Vagina (tissue), 2 donors: ENCODE data around the gene USP7. TPM values are rescaled to one million over a fixed set of nuclear protein-coding genes. Genes with fewer than 3 reads are reported as not detected.

Experiments
- DNase-seq, 2 donors: peaks; one replicate each; pipeline ENCODE4 v3.0.0-alpha.2; 2017; ENCODE audit errors: extremely low spot score in 2 of 2
- H3K27ac ChIP-seq: fragments of 200-600 bp; sonication (generic); one replicate; pipeline ENCODE4 v1.5.1; 2019
- H3K27me3 ChIP-seq: fragments of 200-600 bp; sonication (generic); one replicate; pipeline ENCODE4 v1.5.1; 2019
- H3K36me3 ChIP-seq, 2 donors: fragments of 200-600 bp; sonication (generic); one replicate each; pipeline ENCODE4 v1.5.1; 2017 to 2019
- H3K4me1 ChIP-seq: fragments of 200-600 bp; sonication (generic); one replicate; pipeline ENCODE4 v1.5.1; 2019
- H3K4me3 ChIP-seq, 2 donors: fragments of 200-600 bp; sonication (generic); 1 replicate in 1 of 2; 2 replicates in 1 of 2; pipeline ENCODE4 v1.5.1; 2016 to 2019
- H3K9me3 ChIP-seq: fragments of 200-600 bp; sonication (generic); one replicate; pipeline ENCODE4 v1.5.1; 2019
- POLR2A ChIP-seq, 2 donors: fragments of 450-650 bp; IDR thresholded peaks; one replicate each; pipeline ENCODE4 v1.6.1; 2017; ENCODE audit warnings: antibody characterized with exemption in 2 of 2, mild to moderate bottlenecking in 2 of 2, moderate library complexity in 2 of 2
- POLR2AphosphoS5 ChIP-seq, 2 donors: sonication (generic); formaldehyde crosslinking; IDR thresholded peaks; one replicate each; pipeline ENCODE4 v1.9.0; 2017; ENCODE audit warnings: antibody characterized with exemption in 2 of 2, mild to moderate bottlenecking in 2 of 2, low read depth in 1 of 2; ENCODE audit not compliant: insufficient read depth in 1 of 2
- intact Hi-C: fragments of 100-400 bp; cut with DNase I; formaldehyde crosslinking; loops from one replicate; pipeline ENCODE4 v1.15.1; 2023
- total RNA-seq: library from RNA; depleted of rRNA; stranded (reverse); fragments of >200 nt; gene quantifications from one replicate; pipeline ENCODE4 v1.2.3, GENCODE V29; 2016
- TF ChIP-seq, protein P1 (sequence below), 3 experiments: fragments of 450-650 bp in 2 of 3; fragments of 200-600 bp in 1 of 3; sonication (generic) in 1 of 3; IDR thresholded peaks; one replicate each; pipeline ENCODE4 v1.5.1; 2017 to 2019; ENCODE audit warnings: antibody characterized with exemption in 3 of 3, mild to moderate bottlenecking in 2 of 3, moderate library complexity in 2 of 3

Gene USP7
- total RNA-seq, 1 donor from 2014 or later = 112 TPM

DNA sequence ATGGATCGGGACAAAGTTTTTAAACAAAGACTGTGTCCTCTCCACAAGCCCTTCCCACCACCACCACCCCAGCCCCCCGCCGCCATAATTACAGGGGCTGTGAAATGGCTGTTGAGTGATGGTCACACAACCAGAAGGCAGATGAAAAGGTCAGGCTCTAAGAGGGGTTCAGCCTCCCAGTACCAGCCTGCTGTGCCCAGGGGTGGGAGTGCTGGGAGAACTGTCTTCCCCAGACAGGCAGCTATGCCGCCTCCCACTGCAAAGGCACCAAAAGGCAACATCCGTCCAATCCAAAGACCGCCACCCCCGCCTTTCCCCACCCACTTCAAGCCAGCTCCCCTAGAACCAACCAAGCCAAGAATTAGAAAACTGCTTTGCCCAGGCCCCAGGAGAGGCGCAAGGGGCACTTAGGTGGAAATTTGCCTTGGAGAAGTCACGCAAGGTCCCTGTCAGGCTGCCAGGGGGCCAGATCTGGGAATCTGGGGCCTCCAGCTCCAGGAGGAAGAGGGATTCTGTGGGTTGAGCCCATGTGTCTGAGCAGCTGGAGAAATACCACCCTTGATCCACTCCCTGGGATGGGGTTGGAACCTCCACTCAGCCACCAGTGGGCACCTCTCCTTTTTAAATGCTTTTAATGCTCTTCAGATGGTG, 109.3 kb downstream of the USP7 start:
- H3K27ac ChIP-seq = no peak overlapping the region

DNA sequence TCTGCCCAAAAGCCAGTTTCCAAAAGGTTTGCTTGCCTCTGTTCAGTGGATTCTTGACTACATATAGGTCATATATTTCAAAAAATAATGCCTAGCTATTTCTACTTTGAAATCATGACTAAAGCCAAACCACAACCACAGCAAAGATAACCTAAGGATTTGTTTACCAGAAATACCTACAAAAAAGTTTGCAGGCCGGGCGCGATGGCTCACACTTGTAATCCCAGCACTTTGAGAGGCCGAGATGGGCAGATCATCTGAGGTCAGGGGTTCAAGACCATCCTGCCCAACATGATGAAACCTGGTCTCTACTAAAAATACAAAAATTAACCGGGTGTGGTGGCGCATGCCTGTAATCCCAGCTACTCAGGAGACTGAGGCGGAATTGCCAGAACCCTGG, 110.1 kb downstream of the USP7 start:
- no peak overlapping the region for H3K27ac ChIP-seq
- H3K27me3 ChIP-seq = no peaks in the 10 kb centered on the region
- DNase-seq = no peak
- intact Hi-C loops = no loop called here
- H3K36me3 ChIP-seq = peaks cover 0 to 47% of the 10 kb centered on the region in 2 donors
- peaks cover 29% of the 10 kb centered on the region for H3K4me1 ChIP-seq
- TF ChIP-seq, protein P1, sequence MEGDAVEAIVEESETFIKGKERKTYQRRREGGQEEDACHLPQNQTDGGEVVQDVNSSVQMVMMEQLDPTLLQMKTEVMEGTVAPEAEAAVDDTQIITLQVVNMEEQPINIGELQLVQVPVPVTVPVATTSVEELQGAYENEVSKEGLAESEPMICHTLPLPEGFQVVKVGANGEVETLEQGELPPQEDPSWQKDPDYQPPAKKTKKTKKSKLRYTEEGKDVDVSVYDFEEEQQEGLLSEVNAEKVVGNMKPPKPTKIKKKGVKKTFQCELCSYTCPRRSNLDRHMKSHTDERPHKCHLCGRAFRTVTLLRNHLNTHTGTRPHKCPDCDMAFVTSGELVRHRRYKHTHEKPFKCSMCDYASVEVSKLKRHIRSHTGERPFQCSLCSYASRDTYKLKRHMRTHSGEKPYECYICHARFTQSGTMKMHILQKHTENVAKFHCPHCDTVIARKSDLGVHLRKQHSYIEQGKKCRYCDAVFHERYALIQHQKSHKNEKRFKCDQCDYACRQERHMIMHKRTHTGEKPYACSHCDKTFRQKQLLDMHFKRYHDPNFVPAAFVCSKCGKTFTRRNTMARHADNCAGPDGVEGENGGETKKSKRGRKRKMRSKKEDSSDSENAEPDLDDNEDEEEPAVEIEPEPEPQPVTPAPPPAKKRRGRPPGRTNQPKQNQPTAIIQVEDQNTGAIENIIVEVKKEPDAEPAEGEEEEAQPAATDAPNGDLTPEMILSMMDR (IDR thresholded peaks at IDR 0.05) = no peak
- TF ChIP-seq POLR2A (IDR thresholded peaks at IDR 0.05) = no peak
- TF ChIP-seq POLR2AphosphoS5 (IDR thresholded peaks at IDR 0.05; ENCODE audit: insufficient read depth in 1 of 2, low read depth in 1 of 2) = no peak
- H3K4me3 ChIP-seq = no peak overlapping the region
- no peaks in the 10 kb centered on the region for H3K9me3 ChIP-seq

More for the DNA sequence above, 109.3 kb downstream of the USP7 start:
- DNase-seq = no peak
- no peak for TF ChIP-seq POLR2AphosphoS5 (IDR thresholded peaks at IDR 0.05; ENCODE audit: insufficient read depth in 1 of 2, low read depth in 1 of 2)
- TF ChIP-seq POLR2A (IDR thresholded peaks at IDR 0.05) = no peak
- TF ChIP-seq, protein P1 (IDR thresholded peaks at IDR 0.05) = no peak
- H3K27me3 ChIP-seq = no peaks in the 10 kb centered on the region
- intact Hi-C loops = no loop called here
- H3K9me3 ChIP-seq = no peaks in the 10 kb centered on the region
- peaks cover 31% of the 10 kb centered on the region for H3K4me1 ChIP-seq
- no peak overlapping the region for H3K4me3 ChIP-seq
- peaks cover 0 to 53% of the 10 kb centered on the region in 2 donors for H3K36me3 ChIP-seq

DNA sequence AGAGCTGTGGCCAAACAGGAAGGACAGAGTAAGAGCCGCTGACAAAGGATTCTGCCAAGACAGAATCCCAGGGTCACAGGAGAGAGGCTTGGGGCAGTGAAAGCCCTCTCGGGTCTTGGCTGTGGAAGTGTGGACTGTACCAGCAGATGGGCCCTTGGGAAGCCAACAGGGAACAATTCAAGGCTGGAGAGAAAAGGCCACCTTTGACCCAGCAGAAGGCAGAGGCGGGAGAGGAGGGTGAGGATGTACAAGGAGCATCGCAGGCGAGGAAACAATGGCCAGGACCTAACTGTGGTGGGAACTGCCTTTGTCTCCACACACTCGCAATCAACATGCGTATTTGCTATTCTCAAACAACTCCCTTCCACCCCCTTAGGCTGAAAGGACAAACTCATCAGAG, 110.6 kb downstream of the USP7 start:
- Histone ChIP-seq H3K27ac (no peak overlapping the region), H3K27me3 (no peaks in the 10 kb centered on the region), H3K9me3 (no peaks in the 10 kb centered on the region), H3K36me3 (peaks cover 0 to 43% of the 10 kb centered on the region in 2 donors), H3K4me1 (peaks cover 27% of the 10 kb centered on the region), H3K4me3 (no peak overlapping the region)
- TF ChIP-seq, protein P1 (IDR thresholded peaks at IDR 0.05) = no peak
- TF ChIP-seq POLR2AphosphoS5 (IDR thresholded peaks at IDR 0.05; ENCODE audit: insufficient read depth in 1 of 2, low read depth in 1 of 2) (no peak), POLR2A (IDR thresholded peaks at IDR 0.05) (no peak)
- no peak for DNase-seq
- intact Hi-C loops = no loop called here

DNA sequence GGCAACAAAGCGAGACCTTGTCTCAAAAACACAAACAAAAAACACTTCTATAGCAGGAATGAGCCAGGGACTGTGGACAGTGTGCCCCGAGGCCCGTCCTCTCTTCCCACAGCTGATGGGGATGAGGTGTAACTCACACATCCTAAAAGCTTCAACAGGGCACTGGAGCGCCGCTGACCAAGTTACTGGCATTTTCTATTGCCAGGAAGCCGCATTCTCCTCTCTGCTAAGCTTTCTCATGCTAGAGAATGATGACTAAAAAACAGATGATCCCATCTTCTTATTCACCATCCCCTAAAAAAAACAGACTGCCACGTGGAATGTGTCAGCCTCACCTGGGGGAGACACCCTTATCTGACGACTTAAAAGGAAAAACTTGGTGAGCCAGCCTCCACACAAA, 111.2 kb downstream of the USP7 start:
- DNase-seq = no peak
- TF ChIP-seq POLR2A (IDR thresholded peaks at IDR 0.05) = no peak
- TF ChIP-seq, protein P1 (IDR thresholded peaks at IDR 0.05) = no peak
- TF ChIP-seq POLR2AphosphoS5 (IDR thresholded peaks at IDR 0.05; ENCODE audit: insufficient read depth in 1 of 2, low read depth in 1 of 2) = no peak
- H3K9me3 ChIP-seq = no peaks in the 10 kb centered on the region
- no peaks in the 10 kb centered on the region for H3K27me3 ChIP-seq
- H3K4me3 ChIP-seq = no peak overlapping the region
- intact Hi-C loops = no loop called here
- H3K36me3 ChIP-seq = peaks cover 0 to 38% of the 10 kb centered on the region in 2 donors
- H3K27ac ChIP-seq = no peak overlapping the region
- peaks cover 27% of the 10 kb centered on the region for H3K4me1 ChIP-seq

DNA sequence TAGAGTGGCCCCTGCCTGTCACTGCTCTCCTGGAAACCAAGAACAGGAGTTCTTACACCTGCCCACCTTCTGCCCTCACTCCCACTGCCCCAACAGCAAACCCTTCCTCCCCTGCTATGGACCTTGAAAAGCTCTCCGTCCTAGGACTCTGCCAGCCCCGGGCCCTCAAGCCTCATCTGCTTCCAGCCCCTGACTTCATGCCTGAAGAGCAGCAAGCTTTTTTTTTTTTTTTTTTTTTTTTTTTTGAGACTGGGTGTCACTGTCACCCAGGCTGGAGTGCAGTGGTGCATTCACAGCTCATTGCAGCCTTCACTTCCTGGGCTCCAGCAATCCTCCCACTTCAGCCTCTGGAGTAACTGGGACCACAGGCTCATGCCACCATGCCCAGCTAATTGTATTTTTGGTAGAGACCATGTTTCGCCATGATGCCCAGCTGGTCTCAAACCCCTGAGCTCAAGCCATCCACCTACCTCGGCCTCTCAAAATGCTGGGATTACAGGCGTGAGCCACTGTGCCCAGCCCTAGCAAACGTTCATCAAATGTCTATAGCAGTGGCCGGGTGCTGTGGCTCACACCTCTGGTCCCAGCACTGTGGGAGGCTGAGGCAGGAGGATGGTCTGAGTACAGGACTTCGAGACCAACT, 111.8 kb downstream of the USP7 start:
- no peaks in the 10 kb centered on the region for H3K27me3 ChIP-seq
- H3K4me3 ChIP-seq = no peak overlapping the region
- DNase-seq = no peak
- H3K4me1 ChIP-seq = peaks cover 27% of the 10 kb centered on the region
- intact Hi-C loops = no loop called here
- H3K27ac ChIP-seq = no peak overlapping the region
- H3K9me3 ChIP-seq = no peaks in the 10 kb centered on the region
- TF ChIP-seq, protein P1 (IDR thresholded peaks at IDR 0.05) = no peak
- TF ChIP-seq POLR2AphosphoS5 (IDR thresholded peaks at IDR 0.05; ENCODE audit: insufficient read depth in 1 of 2, low read depth in 1 of 2) (no peak), POLR2A (IDR thresholded peaks at IDR 0.05) (no peak)
- H3K36me3 ChIP-seq = peaks cover 0 to 36% of the 10 kb centered on the region in 2 donors
